Endothelial cell (in vitro differentiated cells): Measurements from ENCODE around the gene TENT5C. TPM values are rescaled to one million over a fixed set of nuclear protein-coding genes. Genes with fewer than 3 reads are reported as not detected.

Experiments
- DNase-seq: peaks from one replicate; pipeline ENCODE4 v3.0.0; 2021; ENCODE audit warnings: low spot score
- H3K27ac Mint-ChIP-seq: one replicate; pipeline ENCODE4 v1.8.0; 2021; ENCODE audit warnings: mixed read lengths, inconsistent platforms; ENCODE audit not compliant: unreplicated experiment
- H3K27me3 Mint-ChIP-seq: one replicate; pipeline ENCODE4 v1.8.0; 2021; ENCODE audit warnings: mild to moderate bottlenecking, moderate library complexity, mixed read lengths, inconsistent platforms; ENCODE audit not compliant: unreplicated experiment
- H3K36me3 Mint-ChIP-seq: one replicate; pipeline ENCODE4 v1.8.0; 2021; ENCODE audit warnings: mild to moderate bottlenecking, low read depth, mixed read lengths, inconsistent platforms; ENCODE audit not compliant: unreplicated experiment
- H3K4me1 Mint-ChIP-seq: one replicate; pipeline ENCODE4 v1.8.0; 2021; ENCODE audit warnings: mild to moderate bottlenecking, mixed read lengths, inconsistent platforms; ENCODE audit not compliant: unreplicated experiment
- H3K4me3 Mint-ChIP-seq: one replicate; pipeline ENCODE4 v1.8.0; 2021; ENCODE audit warnings: mild to moderate bottlenecking, mixed read lengths, inconsistent platforms; ENCODE audit not compliant: unreplicated experiment
- H3K9me3 Mint-ChIP-seq: one replicate; pipeline ENCODE4 v1.8.0; 2021; ENCODE audit warnings: mixed read lengths, inconsistent platforms; ENCODE audit not compliant: unreplicated experiment
- CTCF ChIP-seq: fragments of 200-600 bp; sonication (generic); IDR thresholded peaks from one replicate; pipeline ENCODE4 v1.5.0; 2021; ENCODE audit warnings: antibody characterized with exemption; ENCODE audit not compliant: unreplicated experiment
- total RNA-seq: library from RNA; stranded (reverse); fragmentation: NEBNext Ultra II Directional; extraction: Animal tissue kit (Norgen Biotek cat#: 25700); gene quantifications from one replicate; pipeline ENCODE4 v1.2.1, GENCODE V29; 2021; ENCODE audit not compliant: unreplicated experiment

Gene TENT5C
- total RNA-seq, 1 donor from 2014 or later, result 0.05 TPM

GRCh38 chr1:117659550-117660270 is 53.9 kb downstream of the TENT5C start:
- no peak overlapping the region for H3K4me3 Mint-ChIP-seq
- peaks cover 1% of the 10 kb centered on the region for H3K27me3 Mint-ChIP-seq
- H3K4me1 Mint-ChIP-seq, result peaks cover 4% of the 10 kb centered on the region
- H3K9me3 Mint-ChIP-seq, result no peaks in the 10 kb centered on the region
- no peaks in the 10 kb centered on the region for H3K36me3 Mint-ChIP-seq
- no peak for DNase-seq
- H3K27ac Mint-ChIP-seq, result no peak overlapping the region
- TF ChIP-seq CTCF, result no peak

- TF ChIP-seq CTCF, result no peak
- Mint-ChIP-seq H3K36me3 (no peaks in the 10 kb centered on the region), H3K27me3 (peaks cover 1% of the 10 kb centered on the region), H3K27ac (no peak overlapping the region), H3K4me3 (no peak overlapping the region), H3K9me3 (no peaks in the 10 kb centered on the region), H3K4me1 (peaks cover 4% of the 10 kb centered on the region)
- no peak for DNase-seq
Observed at GRCh38 chr1:117660271-117660965, 54.6 kb downstream of the TENT5C start.

GRCh38 chr1:117661027-117661426 is 55.2 kb downstream of the TENT5C start:
- no peaks in the 10 kb centered on the region for H3K36me3 Mint-ChIP-seq
- H3K27me3 Mint-ChIP-seq, result peaks cover 1% of the 10 kb centered on the region
- no peaks in the 10 kb centered on the region for H3K9me3 Mint-ChIP-seq
- TF ChIP-seq CTCF, result no peak
- H3K4me1 Mint-ChIP-seq, result peaks cover 4% of the 10 kb centered on the region
- no peak for DNase-seq
- no peak overlapping the region for H3K4me3 Mint-ChIP-seq
- no peak overlapping the region for H3K27ac Mint-ChIP-seq

- peaks cover 4% of the 10 kb centered on the region for H3K4me1 Mint-ChIP-seq
- H3K36me3 Mint-ChIP-seq, result no peaks in the 10 kb centered on the region
- no peak overlapping the region for H3K4me3 Mint-ChIP-seq
- no peak overlapping the region for H3K27ac Mint-ChIP-seq
- DNase-seq, result no peak
- peaks cover 1% of the 10 kb centered on the region for H3K27me3 Mint-ChIP-seq
- H3K9me3 Mint-ChIP-seq, result no peaks in the 10 kb centered on the region
- no peak for TF ChIP-seq CTCF
Observed at GRCh38 chr1:117662667-117663066, 56.8 kb downstream of the TENT5C start.
